GM19438 (cell line): Measurements from ENCODE around the gene KIF1A.

Experiments used
- ATAC-seq: cut with Tn5 transposase; IDR thresholded peaks from one replicate; pipeline ENCODE4 v1.9.1; 2021; ENCODE audit warnings: low read depth; ENCODE audit not compliant: unreplicated experiment

The KIF1A gene

DNA sequence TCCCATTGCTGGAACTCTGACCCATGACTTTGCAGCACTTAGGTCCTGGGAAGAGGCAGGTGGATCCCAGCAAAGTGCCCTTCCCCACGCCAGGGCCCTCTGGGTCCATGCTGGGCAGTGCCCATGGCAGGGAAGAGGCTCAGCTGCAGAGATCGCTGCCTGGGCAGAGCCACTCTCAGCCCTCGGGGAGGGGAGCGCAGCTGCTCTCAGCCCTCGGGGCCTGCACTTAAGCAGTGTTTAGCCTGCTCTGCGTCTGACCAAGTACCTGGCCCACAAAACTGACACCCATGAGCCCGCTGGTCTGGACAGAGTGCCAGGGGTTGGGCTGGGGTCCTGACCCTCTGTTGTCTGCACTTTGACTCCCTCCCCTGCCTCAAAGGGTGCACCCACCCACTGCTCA lies 82.1 kb downstream of the KIF1A start:
- ATAC-seq = no peak

- ATAC-seq = no peak
Observed at GRCh38 chr2:240737512-240737911, 82.5 kb downstream of the KIF1A start.

DNA sequence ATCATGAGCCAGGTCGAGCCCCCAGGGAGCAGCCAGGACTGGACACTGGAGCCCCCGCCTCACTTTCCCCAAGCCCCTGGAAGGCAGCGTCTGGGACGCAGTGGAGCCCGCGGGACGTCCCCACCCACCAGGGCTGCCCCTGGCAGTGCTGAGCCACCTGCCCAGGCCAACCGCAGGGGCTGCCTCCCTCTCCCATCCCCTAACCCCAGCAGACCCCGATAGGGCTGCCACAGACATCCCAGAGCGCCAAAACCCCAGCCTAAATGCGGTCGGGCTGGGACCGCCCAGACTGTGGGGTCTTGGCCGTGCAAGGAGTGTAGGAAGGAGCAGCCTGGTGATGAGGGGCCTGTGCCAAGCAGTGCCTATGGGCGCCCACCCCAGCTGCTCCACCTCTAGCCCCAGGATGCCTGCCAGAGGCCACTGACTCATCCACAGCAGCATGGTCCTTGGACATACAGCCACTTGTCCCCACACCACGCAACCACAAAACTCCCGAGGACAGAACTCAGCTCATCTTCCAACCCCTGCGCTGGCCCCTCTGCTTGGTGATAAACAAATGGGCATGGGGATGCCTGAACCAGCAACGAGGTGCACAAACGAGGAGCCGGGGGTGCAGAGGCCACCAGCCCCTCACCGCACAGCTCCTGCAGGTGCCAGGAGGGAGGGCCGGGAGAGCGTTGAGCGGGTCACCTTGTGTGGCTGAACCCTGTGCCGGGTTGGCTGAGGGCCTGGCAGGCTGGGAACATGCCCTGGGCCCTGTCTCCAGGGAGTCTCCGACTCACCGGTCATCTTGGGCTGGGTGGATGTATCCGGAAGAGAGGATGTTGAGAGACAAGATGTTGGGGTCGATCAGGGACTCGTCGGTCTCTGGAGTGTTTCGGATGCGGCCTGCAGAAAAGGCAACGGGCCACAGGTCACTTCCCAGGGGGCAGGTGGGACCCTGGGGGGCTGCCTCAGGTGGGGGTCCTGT lies 83.5 kb downstream of the KIF1A start:
- no peak for ATAC-seq

DNA sequence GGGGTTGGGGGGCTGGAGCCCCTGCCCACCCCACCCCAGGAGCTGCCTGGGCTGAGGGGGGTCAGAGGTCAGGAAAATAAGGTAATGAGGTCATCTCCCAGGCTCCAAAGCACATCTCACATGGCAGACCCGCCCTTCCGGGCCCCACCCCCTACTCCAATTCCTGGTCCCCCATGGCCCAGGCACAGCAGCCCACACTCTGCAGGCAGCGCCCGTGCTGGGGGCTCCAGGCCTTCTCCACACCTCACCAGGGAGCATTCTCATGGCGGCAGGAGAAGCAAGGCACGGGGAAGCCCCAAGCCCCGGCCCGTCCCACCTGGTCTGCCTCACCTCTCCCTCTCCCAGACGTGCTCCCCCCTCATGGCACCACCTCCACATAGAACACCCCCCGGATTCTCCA lies 84.5 kb downstream of the KIF1A start:
- ATAC-seq = no peak

DNA sequence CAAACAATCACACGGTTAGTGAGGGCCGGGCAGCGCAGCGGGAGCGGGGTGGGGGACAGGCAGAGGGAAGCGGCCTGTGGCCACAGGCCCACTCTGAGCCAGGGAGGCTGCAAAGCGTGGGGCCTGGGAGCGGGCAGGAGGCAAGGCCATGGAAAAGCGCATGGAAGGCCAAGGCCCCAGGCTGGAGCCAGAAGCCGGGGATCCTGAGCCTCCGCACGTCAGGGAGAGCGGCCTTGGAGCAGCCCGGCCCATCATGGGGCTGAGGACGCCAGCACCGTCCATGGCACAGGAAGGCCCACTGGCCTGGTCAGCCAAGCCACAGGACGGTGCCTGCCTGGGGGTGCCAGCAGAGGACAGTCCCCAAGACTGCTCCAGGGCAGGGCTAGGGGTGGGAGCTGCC lies 85.3 kb downstream of the KIF1A start:
- no peak for ATAC-seq

- ATAC-seq = no peak
Observed at GRCh38 chr2:240733803-240734495, 86.1 kb downstream of the KIF1A start.

GRCh38 chr2:240732911-240733622 lies 87.0 kb downstream of the KIF1A start:
- no peak for ATAC-seq

- no peak for ATAC-seq
Observed at GRCh38 chr2:240732184-240732583, 87.8 kb downstream of the KIF1A start.

DNA sequence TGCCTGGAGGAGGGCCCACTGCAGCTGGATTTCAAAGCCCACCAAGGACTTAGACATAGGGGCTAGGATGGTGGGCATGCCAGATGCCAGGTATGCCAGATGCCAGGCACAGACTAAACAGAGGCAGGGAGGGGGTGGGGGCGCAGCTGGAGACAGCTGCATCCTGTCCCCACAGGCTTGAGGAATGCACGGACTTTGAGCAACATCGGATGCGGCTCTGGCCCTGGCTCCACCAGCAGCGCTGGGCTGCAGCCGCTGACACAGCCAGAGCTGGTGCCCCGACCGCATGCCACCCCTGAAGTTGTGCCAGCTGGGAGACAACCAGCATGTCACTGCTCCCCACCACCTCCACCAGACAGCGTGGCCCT lies 88.9 kb downstream of the KIF1A start:
- no peak for ATAC-seq

DNA sequence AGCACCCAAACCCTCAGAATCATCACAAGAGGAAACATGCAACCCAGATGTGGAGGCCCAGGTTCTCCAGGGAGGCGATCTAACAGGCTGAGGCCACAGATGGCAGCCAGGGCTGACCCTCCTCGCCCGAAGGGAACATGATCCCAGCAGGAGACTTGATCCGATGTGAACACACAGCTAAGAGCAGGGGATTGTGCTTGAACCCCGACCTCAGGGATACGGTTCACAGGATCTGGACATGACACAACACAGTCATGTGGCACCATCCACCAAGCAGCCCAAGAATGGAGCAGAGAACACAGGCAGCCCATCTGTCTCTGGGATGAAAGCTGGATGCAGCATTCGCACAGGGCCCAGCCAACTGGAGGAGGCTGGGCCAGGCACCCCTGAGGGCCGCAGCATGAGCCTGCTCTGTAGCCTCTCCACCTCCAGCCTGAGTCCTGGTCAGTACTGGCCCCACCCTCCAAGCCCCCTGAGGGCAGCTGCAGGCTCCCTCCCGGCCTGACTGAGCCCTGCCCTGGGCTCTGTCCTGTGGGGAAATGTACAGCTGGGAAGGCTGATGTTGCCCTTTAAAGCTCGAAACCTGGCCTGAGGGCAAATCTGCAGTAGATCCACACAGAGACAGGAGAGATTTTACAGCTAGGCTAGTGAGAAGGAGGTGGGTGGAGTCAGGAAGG lies 89.4 kb downstream of the KIF1A start:
- no peak for ATAC-seq

GRCh38 chr2:240728827-240729226 lies 91.2 kb downstream of the KIF1A start:
- ATAC-seq = no peak

- ATAC-seq = no peak
Observed at GRCh38 chr2:240728361-240728760, 91.7 kb downstream of the KIF1A start.

DNA sequence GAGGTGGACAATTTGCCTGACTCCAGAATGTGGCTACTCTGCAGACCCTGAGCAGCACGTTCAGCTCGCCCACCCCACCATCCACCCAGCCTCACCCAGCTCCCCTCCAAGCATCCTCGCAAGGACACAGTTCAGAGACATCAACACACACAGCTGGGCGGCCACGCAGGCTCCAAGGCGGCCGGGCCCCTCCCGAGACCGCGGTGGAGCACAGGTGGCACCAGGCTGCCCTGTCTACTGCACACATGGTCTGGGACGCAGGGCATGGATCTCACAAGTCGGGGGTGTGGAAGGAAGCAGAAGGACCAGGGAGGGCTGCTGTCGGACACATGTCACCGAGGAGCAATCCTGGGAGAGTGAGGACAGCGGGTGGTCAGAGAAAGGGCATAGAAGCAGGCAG lies 92.1 kb downstream of the KIF1A start:
- no peak for ATAC-seq

DNA sequence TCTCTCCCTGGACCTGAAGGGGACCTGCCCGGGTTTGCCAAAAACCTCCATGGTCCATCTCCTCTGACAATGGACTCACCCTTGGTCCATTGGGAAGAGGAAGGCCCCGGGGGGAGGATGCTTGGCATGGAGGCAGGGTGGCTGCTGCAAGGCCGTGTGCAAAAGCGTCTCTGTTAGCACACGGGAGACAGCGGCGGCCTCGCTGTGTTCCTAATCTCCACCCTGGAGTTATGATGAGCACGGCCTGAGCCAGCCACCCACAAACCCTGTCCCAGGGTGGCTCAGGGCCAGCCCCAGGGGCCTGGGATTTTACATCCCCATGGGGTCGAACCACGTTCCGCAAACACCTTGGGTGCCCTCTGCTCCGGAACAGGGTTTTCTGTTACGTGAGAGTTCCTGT lies 92.6 kb downstream of the KIF1A start:
- no peak for ATAC-seq

GRCh38 chr2:240726876-240727275 lies 93.1 kb downstream of the KIF1A start:
- no peak for ATAC-seq

GRCh38 chr2:240725671-240726070 lies 94.3 kb downstream of the KIF1A start:
- no peak for ATAC-seq

DNA sequence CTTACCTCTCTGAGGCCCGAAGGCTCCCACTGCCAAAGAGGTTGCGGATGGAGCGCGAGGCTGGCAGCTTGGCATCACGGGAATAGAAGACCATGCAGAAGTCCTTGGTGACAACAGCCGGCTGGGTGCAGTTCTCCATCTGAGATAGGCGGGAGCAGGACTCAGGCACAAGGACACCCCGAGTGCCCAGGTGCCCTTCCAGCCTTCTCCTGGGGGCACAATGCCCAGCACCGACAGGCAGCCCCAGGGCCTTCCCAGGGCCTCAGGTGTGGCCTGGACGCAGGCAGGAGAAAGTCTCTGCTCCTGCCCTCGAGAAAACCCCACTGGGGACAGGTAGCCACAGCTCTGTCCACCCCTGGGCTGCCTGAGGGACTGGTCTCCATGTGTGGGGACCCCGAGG lies 94.8 kb downstream of the KIF1A start:
- ATAC-seq = no peak

DNA sequence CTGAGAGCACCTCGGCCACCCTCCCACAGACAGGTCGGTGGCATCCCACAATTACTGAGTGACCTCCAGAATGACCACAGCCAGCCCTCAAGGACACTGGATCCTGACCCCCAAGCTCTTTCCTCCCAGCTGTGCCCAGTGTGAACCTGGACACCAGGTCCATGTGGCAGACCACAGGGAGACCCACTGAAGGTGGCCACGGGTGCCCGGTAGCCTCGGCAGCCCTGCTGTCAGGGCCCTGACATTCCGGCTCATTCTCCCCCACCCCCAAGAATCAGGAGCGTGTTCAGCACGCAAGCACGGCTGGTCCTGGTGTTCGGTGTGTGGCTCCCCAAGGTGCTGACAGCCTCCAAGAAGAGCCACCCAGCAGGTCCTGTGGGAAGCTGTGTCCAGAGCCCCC lies 95.6 kb downstream of the KIF1A start:
- ATAC-seq = no peak

- no peak for ATAC-seq
Observed at GRCh38 chr2:240723851-240724250, 96.2 kb downstream of the KIF1A start.

DNA sequence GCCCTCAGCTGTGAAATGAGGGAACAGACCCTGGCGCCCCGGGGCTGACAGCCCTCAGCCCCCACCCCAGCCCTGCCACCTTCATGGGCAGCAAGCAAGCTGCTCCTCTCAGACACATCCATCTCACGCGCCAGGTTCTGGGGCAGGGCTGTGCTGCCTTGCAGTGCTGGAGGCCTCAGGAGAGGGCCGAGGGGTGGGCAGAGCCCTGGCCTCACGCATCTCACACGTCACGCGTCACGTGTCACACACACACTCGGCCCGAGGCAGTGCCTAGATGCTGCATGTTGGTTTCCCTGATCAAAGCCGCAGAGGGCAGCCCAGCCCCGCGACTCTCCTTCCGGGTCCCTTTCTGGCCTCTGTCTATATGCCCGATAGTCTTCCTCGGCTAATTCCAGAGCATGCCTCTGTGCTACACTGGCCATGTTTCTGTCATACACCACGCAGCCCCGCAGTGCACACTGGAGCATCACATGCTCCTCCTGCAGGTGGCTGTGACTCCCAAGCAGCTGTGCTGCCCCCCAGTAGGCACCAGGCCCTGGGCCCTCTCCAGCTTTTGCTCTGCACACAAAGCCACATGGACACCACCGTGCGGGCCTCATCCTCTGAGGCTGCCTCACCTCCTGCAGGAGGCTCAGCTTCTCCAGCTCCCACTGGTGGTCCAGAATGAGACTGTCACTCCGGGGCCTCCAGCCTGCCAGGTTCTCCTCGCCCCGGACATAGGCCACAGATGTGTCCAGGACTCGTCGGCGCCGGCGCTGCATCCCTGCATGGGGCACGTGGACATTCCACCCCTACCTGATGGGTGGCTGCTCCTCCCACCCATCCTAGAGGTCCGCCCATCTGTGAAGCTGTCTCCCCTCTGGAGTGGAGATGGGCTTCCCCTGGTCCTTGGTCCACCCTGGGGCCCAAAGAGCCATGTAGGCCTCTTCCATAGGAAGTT lies 97.0 kb downstream of the KIF1A start:
- ATAC-seq = no peak
